ENCODE results near the gene IP6K1.
"Not testable (repeated sequence)": the region's sequence is repeated elsewhere in the genome, so short reads cannot be mapped to it uniquely, and the experiment has no call there.

IP6K1 gene

GRCh38 chr3:49786357-49787181 is at the start of gene IP6K1:
Gene IP6K1 (minus strand): TSS chr3:49786542. CDS start chr3:49748040, 38,502 bp downstream.
- peak; percentile 94 for DNase-seq

DNA sequence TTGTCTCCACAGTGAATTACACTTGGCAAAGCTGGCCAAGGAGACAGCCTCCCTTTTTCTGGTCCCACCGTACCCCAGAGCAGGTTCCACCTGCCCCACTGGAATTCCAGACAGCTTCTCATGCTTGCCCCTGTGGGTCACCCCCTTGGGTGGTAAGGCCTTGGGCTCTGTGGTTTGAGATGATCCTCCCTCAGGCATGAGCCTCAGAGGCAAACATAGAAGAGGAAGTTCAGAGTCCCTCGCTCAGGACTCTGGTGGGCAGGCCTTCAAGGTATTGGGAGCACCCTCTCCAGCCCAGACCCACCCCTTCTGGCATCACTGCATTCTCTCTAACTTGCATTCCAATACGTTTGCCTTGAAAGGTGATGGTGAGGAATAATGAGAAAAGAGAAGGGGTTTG is 45.0 kb upstream of the IP6K1 start:
- DNase-seq: no peak

GRCh38 chr3:49826016-49826415 is 39.7 kb upstream of the IP6K1 start:
- DNase-seq: no peak

GRCh38 chr3:49823131-49823530 is 36.8 kb upstream of the IP6K1 start:
- not testable (repeated sequence) for DNase-seq

DNA sequence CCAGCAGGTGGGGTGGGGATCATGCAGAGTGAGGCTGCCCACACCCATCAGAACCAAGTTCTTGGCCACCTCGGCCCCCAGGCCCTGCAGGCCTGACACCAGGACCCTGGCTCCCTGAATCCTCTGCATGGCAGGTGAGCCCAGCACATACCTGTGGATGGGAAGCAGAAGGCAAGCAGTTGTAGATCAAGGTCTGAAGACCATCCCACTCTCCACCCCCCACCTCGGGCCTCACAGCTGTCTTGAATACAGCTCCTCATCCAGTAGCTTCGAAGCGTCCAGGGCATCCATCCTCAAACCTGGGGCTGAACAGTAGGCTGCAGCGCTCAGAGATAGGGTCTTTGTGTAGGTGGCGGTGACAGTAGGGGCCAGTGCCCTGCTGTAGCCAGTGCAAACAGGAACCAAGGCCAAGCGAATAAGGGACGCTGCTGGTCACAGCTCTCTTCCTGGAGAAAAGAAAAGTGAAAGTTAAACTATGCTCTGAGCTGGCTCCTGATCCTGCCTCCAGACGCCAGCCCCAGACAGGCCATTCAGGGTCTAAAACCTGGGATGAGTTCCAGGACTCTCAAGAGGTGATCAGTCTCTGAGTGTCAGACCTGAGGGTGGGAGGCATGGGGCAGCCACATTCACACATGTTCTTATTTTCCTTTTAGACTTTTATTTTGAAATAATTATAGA is 27.3 kb upstream of the IP6K1 start, which contains the start of gene UBA7:
Gene UBA7 (minus strand): TSS at position 457 of the 678 bp plus-strand sequence. CDS start 166 bp downstream, at position 291.
- no peak for DNase-seq

DNA sequence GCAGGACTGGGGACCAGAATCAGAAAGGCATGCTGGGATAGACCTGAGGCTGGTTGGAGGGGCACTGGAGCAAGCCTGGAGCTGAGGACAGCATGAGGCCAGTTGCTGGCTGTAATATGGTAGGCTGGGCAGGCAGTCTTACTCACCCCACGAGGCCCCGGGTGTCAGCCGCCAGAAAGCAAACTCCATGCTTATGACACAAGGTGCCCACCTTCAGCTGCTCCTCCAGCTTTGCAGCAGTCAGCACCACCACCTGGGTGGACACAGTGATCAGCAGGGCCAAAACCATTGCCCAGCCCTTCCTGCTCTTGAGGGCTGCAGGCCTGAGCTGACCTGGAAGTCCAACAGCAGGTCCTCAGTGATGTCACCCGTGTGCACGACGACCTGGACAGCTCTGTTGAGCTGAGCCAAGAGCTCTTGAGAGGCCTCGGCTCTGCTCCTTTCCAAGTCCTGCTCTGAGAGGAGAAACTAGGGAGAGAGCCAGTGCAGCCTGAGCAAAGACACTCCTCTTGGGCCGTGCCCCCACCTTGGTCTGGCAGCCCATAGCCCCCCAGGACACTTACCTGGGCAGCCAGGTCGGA is 26.7 kb upstream of the IP6K1 start:
- no peak for DNase-seq

DNA sequence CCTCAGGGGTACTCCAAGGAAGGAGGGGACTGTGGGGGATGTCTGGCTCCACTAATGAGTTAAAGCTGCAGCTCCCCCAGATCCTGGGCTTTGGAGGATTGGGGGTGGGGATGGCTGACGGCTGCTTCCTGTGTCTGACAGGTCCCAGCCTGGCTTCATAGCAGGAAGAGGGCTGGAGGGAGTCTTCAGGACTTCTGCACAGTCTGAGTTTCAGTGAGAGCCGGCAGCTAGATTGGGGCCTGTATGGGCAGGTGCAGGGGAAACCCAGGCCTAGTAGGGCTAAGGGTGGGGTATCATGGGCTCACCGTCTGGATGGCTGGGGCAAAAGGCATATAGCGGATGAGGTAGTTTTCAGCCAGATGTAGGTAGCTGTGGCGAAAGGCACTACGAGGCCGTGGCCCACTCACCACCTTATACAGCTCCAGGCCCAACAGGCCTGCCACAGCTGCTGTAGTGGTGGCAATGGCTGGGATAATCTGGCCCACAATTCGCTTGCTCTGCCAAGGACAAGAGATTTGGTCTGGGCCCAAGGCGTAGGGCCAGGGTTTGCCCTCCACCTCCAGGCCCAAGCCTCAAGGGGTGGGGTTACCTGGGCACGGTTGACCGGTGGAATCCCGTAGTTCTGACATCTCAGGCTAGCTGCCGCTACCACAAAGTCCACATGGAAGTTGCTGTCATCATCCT is 21.2 kb upstream of the IP6K1 start:
- DNase-seq: no peak

- no peak for DNase-seq
These were observed 20.5 kb upstream of the IP6K1 start for GRCh38 chr3:49806850-49807249.

DNA sequence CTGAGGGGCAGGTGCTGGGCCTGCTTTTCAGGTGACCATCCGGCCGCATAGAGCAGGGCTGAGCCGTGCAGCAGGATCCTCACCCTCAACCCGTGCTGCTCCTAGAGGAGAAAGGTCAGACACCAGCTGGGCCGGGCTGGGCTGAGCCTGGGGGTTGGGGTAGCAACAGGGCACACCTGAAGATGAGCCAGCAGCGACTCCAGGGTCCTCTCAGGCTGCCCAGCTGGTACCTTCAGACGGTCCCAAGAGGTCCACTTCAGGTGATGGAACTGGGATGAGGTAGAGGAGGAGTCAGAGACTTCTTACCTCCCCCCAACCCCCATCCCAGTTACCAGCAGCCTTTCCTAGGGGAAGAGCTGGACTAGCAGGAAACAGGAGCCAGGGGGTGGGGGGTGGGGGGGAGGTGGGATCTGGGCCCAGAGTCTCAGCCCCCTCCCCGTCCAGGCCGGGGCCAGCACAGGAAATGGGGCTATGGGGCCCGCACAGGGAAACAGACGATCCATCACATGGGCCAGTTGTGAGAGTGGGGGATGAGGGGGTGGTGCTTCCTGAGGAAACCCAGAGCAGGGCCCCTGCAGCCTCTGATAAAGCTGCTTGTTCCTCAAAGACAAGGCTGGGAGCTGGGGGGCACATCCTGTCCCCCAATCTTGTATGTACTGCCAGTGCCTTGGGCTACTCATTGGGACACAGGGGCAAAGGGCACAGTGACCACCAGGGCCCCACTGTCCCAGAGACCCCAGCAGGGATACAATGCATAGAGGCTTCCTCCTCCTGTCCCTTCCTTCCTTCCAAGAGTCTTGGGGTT is 19.8 kb upstream of the IP6K1 start:
- DNase-seq: no peak

- no peak for DNase-seq
These were observed 19.0 kb upstream of the IP6K1 start for GRCh38 chr3:49805367-49805782.

DNA sequence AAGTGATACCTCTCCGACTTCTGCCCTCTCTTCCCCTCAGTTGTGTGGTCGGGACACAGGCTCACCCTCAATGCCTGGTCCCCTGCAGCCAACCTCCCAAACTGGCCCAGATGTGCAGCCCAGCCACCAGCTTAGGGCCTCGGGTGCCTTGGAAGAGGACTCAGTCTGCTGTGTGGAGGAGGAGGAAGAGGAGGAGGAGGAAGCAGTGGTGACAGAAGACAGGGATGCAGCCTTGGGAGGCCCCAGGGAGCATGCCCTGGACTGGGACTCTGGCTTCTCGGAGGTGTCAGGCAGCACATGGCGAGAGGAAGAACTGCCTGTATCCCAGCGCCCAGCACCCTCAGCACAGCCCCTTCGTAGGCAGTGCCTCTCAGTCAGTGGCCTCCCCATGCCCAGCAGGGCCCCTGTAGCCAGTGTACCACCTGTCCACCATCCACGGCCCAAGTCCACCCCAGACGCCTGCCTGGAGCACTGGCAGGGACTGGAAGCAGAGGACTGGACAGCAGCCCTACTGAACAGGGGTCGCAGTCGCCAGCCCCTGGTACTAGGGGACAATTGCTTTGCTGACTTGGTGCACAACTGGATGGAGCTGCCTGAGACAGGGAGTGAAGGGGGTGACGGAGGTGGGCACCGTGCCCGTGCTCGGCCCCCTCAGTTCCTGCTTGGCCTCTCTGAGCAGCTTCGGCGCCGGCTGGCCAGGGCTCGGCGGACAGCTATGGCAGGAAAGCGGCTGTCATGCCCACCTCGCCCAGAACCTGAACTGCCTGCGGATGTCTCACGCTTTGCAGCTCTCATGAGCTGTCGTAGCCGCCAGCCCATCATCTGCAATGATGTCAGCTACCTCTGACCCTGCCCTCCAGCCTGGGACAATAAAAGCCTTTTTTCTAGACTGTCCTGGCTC is 18.0 kb upstream of the IP6K1 start:
- no peak for DNase-seq

DNA sequence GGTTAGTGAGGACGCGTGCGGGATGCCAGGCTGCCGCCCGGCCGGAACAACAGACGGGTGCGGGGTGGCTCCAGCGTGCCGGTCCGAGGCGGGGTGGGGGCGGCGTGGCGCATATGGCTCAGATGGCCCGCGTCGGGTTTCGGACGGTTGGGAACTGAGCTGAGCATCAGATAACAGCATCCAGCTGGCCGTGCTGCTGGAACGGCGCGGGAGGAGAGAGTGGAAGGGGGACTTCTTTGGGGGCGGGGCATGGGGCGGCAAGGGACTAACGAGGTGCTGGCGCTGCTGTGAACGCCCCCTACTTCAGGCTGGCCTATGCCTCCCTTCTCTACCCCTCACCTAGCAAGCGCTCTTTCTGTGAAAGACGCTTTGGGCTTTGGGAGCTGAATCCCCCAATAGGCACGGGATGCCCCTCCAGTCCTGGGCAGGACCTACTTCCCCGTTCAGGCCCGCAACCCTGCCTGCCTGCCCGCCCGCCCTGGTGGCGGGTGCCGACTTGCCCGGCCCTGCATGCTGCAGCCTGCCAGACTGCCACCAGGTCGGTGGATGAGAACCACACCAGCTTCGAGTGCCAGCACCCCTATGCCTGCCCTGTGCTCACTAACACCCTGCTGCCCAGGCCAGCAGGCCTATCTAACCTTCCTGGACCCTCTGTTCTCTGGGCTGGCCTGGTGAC is 17.3 kb upstream of the IP6K1 start:
- peak; percentile 61 for DNase-seq

DNA sequence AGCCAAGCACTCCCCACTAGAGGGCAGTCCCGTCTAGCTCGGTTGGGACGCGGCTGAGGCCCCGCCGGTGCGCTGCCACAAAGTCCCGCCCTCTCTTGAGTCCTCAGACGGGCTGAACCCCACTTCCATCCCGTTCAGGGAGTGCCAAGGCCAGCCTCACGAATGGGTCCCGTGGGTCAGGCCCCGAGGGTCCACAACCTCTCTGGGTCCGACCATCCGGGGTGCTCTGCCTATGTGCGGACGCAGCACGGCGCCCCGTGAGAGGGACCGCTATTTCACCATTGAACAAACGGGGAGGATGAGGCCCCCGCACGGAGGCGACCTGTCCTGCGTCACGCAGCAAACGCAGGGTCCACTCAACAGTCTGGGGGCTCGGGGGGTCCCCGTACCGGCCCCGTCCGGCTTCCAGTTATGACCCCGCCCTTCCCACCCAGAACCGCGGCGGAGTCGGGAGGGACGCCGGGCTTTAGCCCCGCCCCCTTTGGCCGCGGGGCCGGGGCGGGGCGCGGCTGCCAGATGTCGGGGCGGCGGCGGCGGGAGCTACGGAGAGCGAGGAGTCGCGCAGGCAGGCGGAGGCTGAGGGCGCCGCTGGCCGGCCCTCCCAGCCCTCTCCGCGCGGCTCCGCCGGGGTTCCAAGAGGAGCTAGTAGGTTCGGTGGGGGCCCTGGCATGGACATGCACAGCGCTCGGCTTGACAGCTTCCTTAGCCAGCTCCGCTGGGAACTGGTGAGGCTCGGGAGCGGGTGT is 16.6 kb upstream of the IP6K1 start, which contains the start of gene INKA1:
Gene INKA1 (plus strand): TSS at position 543 of the 746 bp plus-strand sequence. CDS start 132 bp downstream, at position 675.
- peak; percentile 27 for DNase-seq

- DNase-seq: no peak
These were observed 14.8 kb upstream of the IP6K1 start for GRCh38 chr3:49801160-49801559.

GRCh38 chr3:49799761-49800160 is 13.4 kb upstream of the IP6K1 start, which contains the start of gene CDHR4:
Gene CDHR4 (minus strand): TSS chr3:49799873. CDS start chr3:49799812, 61 bp downstream.
- DNase-seq: no peak

DNA sequence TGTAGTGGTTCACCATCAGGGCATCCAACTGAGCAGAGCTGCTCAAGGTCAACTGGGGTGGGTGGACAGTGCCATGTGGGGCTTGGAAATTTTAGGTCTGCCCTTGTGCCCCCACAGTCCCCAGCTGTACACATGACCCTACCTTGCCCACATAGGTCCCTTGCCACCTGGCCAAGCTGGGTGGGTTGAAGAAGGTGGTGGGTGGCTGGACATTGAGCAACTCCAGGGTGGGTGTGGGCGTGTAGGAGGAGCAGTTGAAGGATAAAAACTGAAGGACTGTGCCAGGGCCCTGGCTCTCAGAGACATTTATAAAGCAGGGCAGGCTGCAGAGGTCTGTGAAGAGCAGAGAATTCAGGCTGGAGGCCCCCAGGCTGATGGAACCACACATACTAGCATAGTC is 12.8 kb upstream of the IP6K1 start:
- no peak for DNase-seq

DNA sequence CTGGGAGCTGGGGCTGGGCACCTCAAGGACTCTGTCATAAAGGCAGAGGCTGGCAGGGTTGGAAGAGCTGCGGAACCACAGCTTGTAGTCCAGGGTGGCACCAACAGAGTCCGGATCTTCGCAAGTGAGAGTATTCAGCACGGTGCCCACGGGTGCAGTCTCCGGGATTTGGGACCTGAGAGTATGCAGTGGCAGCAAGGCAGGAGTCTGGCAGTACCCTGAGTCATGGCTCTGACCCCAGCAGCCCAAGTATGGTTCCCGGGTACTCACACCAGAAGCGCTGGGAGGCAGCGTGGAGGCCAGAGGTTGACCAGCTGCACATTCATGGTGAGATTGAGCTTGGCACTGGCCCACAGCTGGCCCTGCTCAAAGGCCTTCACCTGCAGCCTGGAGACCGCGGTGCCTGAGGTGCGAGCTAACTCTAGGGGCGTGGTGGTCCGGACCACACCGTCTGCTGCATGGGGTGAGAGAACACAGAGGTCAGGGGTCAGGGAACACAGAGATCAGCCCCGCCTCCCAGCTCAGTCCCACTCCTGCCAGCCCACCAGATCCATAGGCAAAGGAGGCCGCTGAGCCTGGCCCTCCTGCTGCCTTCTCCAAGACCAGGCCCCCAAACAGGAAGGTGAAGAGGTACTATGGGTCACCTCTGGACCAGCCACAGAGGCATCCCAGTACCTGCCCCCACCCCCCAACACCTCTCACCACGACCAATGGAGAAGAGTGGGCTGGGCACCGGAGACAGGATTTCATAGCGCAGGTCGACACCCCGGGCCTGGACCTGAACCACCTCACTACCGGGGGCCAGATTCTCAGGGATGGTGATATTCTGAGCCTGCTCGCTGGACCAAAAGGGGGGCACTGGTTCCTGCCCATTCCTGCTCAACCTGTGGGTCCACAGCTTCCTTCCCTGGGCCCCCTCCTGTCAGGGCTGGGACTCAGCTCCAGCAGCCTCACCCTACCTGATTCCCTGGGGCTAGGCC is 8.9 kb upstream of the IP6K1 start:
- DNase-seq: no peak

GRCh38 chr3:49794431-49794830 is 8.1 kb upstream of the IP6K1 start:
- no peak for DNase-seq

All from NCI-H524 treated with DMSO at 0.1 percent for 48 hours (cell line).